HCT116 (cell line): ENCODE results near the gene TMEM52B. TPM values are rescaled to one million over a fixed set of nuclear protein-coding genes. Genes with fewer than 3 reads are reported as not detected.

Source experiments
- ATAC-seq: fragments of 200-7000 bp; cut with Tn5 transposase; 2 replicates; pipeline ENCODE4 v1.9.1; 2020; ENCODE audit warnings: mild to moderate bottlenecking, moderate library complexity
- BruUV-seq: library from RNA; stranded (reverse); fragments of 400-500 nt; replicated peaks from 2 replicates; lab custom pipeline; 2021; lab: Mats Ljungman, UMichigan
- CTCF ChIA-PET: fragments of 300-600 bp; sonication (Branson Sonifier 250); formaldehyde crosslinking; loops from one replicate; lab custom pipeline; 2021; ENCODE audit warnings: antibody characterized with exemption; lab: Charles Lee
- POLR2A ChIA-PET: fragments of 300-600, 350-600 bp; sonication (Branson Sonifier 250); formaldehyde crosslinking; loops from one replicate; lab custom pipeline; 2021; ENCODE audit warnings: antibody characterized with exemption; lab: Charles Lee
- RAD21 ChIA-PET, 2 experiments: fragments of 300-600 bp; sonication (Branson Sonifier 250); formaldehyde crosslinking; loops; one replicate each; lab custom pipeline; 2023; ENCODE audit warnings: low total read pairs in 2 of 2; ENCODE audit not compliant: uncharacterized antibody in 2 of 2, unreplicated experiment in 2 of 2, low non-redundant PET in 1 of 2; lab: Charles Lee
- DNase-seq: peaks from one replicate; pipeline ENCODE4 v3.0.0-alpha.2; 2010; ENCODE audit warnings: low read depth, low spot score
- H2AFZ ChIP-seq: fragments of 200-600 bp; shearing (Covaris generic), sonication (generic); 2 replicates; pipeline ENCODE4 v1.6.1; 2017; ENCODE audit warnings: low read depth, mixed run types, mixed read lengths, antibody characterized with exemption, low read length; ENCODE audit not compliant: poor library complexity, severe bottlenecking
- H3K27ac ChIP-seq: 2 replicates; pipeline ENCODE4 v1.5.1; 2012; ENCODE audit warnings: low read depth, low read length
- H3K27me3 ChIP-seq: fragments of 200-600 bp; sonication (generic); 2 replicates; pipeline ENCODE4 v1.6.1; 2016; ENCODE audit warnings: mixed run types, low read length, mixed read lengths; ENCODE audit not compliant: insufficient read depth
- H3K36me3 ChIP-seq, 2 experiments: fragments of 200-500 bp in 1 of 2; fragments of 200-600 bp in 1 of 2; sonication (Bioruptor generic) in 1 of 2; sonication (generic) in 1 of 2; 2 replicates each; pipeline versions ENCODE4 v1.5.1 to v1.6.1; 2014 to 2016; ENCODE audit warnings: low read length in 2 of 2, inconsistent platforms in 1 of 2, mixed read lengths in 1 of 2, mixed run types in 1 of 2; ENCODE audit not compliant: insufficient read depth in 2 of 2, control insufficient read depth in 1 of 2
- H3K4me1 ChIP-seq, 2 experiments: fragments of 200-600 bp in 1 of 2; sonication (generic) in 1 of 2; 2 replicates each; pipeline versions ENCODE4 v1.5.1 to v1.6.1; 2012 to 2017; ENCODE audit warnings: low read length in 2 of 2, inconsistent platforms in 1 of 2, mild to moderate bottlenecking in 1 of 2, mixed read lengths in 1 of 2, mixed run types in 1 of 2, moderate library complexity in 1 of 2; ENCODE audit not compliant: insufficient read depth in 2 of 2, control insufficient read depth in 1 of 2
- H3K4me2 ChIP-seq: fragments of 200-600 bp; sonication (generic); 2 replicates; pipeline ENCODE4 v1.6.1; 2017; ENCODE audit warnings: mixed run types, low read length, mixed read lengths
- H3K4me3 ChIP-seq, 2 experiments: fragments of 200-600 bp in 1 of 2; sonication (generic) in 1 of 2; replicated peaks in 1 of 2; 2 replicates each; pipeline ENCODE4 v1.5.1; 2011 to 2016; ENCODE audit warnings: low read length in 2 of 2, control low read depth in 1 of 2, low read depth in 1 of 2, mild to moderate bottlenecking in 1 of 2, mixed read lengths in 1 of 2, mixed run types in 1 of 2
- H3K79me2 ChIP-seq: fragments of 200-600 bp; sonication (generic); 2 replicates; pipeline ENCODE4 v1.6.1; 2017; ENCODE audit warnings: mild to moderate bottlenecking, mixed run types, low read length, moderate library complexity, mixed read lengths; ENCODE audit not compliant: insufficient read depth
- H3K9ac ChIP-seq: fragments of 200-600 bp; sonication (generic); 2 replicates; pipeline ENCODE4 v1.6.1; 2016; ENCODE audit warnings: low read length, mixed read lengths
- H3K9me2 ChIP-seq: fragments of 200-600 bp; sonication (generic), shearing (Covaris generic); 2 replicates; pipeline ENCODE4 v1.6.1; 2017; ENCODE audit warnings: mixed run types, mild to moderate bottlenecking, moderate library complexity; ENCODE audit not compliant: insufficient read depth
- H3K9me3 ChIP-seq, 2 experiments: fragments of 200-500 bp in 1 of 2; fragments of 200-600 bp in 1 of 2; sonication (Bioruptor generic) in 1 of 2; sonication (generic) in 1 of 2; 2 replicates each; pipeline ENCODE4 v1.6.1; 2014 to 2017; ENCODE audit warnings: low read length in 2 of 2, mixed read lengths in 2 of 2, inconsistent platforms in 1 of 2, low read depth in 1 of 2, mild to moderate bottlenecking in 1 of 2, mixed run types in 1 of 2, moderate library complexity in 1 of 2; ENCODE audit not compliant: control insufficient read depth in 1 of 2, insufficient read depth in 1 of 2
- H4K20me1 ChIP-seq: fragments of 200-600 bp; sonication (generic), shearing (Covaris generic); 2 replicates; pipeline ENCODE4 v1.6.1; 2017; ENCODE audit warnings: mixed run types, mild to moderate bottlenecking, moderate library complexity; ENCODE audit not compliant: insufficient read depth
- CBX3 ChIP-seq: IDR thresholded peaks from 2 replicates; pipeline ENCODE4 v1.6.1; 2012; ENCODE audit warnings: low read depth
- EGR1 ChIP-seq: IDR thresholded peaks from 2 replicates; pipeline ENCODE4 v1.6.1; 2012; ENCODE audit warnings: low read depth
- EZH2phosphoT487 ChIP-seq: fragments of 200-600 bp; IDR thresholded peaks from 2 replicates; pipeline ENCODE4 v1.6.1; 2018; ENCODE audit warnings: antibody characterized with exemption, borderline replicate concordance
- POLR2A ChIP-seq: IDR thresholded peaks from 2 replicates; pipeline ENCODE4 v1.7.0; 2011; ENCODE audit warnings: borderline replicate concordance; ENCODE audit not compliant: insufficient read depth, insufficient read length; ENCODE audit errors: extremely low read depth
- SIN3A ChIP-seq: IDR thresholded peaks from 2 replicates; pipeline ENCODE4 v1.6.1; 2012; ENCODE audit warnings: low read depth
- ZFX ChIP-seq: fragments of 450-650 bp; IDR thresholded peaks from 2 replicates; pipeline ENCODE4 v1.6.1; 2017
- intact Hi-C: fragments of 100-400 bp; cut with micrococcal nuclease; formaldehyde crosslinking; loops from 2 replicates; pipeline ENCODE4 v1.10.0; 2022
- total RNA-seq: library from RNA; stranded (reverse); gene quantifications from one replicate; pipeline ENCODE4 v1.2.1, GENCODE V29; 2021; ENCODE audit not compliant: unreplicated experiment
- TF ChIP-seq, protein P1 (sequence below): IDR thresholded peaks from 2 replicates; pipeline ENCODE4 v1.6.1; 2012
- TF ChIP-seq, protein P2 (sequence below): IDR thresholded peaks from 2 replicates; pipeline ENCODE4 v1.6.1; 2012
- TF ChIP-seq, protein P3 (sequence below): IDR thresholded peaks from 2 replicates; pipeline ENCODE4 v1.6.1; 2012; ENCODE audit warnings: low read depth

The TMEM52B gene
- total RNA-seq, 1 experiment from 2014 or later, result not detected

DNA sequence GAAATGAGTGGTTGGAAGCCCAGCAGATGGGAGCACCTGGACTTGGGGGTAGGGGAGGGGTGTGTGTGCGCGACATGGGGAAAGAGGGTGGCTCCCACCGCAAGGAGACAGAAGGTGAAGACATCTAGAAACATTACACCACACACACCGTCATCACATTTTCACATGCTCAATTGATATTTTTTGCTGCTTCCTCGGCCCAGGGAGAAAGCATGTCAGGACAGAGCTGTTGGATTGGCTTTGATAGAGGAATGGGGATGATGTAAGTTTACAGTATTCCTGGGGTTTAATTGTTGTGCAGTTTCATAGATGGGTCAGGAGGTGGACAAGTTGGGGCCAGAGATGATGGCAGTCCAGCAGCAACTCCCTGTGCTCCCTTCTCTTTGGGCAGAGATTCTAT lies 43.0 kb downstream of the TMEM52B start:
- Histone ChIP-seq H3K4me2 (no peak overlapping the region), H3K27me3 (no peaks in the 10 kb centered on the region), H3K36me3 (peaks cover 30 to 33% of the 10 kb centered on the region in 2 experiments), H4K20me1 (no peaks in the 10 kb centered on the region), H3K9ac (no peak overlapping the region), H3K9me3 (no peaks in the 10 kb centered on the region), H3K79me2 (no peaks in the 10 kb centered on the region), H3K27ac (no peak overlapping the region), H2AFZ (no peak overlapping the region), H3K9me2 (no peaks in the 10 kb centered on the region), H3K4me3 (no peak overlapping the region), H3K4me1 (no peaks in the 10 kb centered on the region)
- RAD21 ChIA-PET, result no interaction called here
- no TSS peak for BruUV-seq
- CTCF ChIA-PET, result no interaction called here
- intact Hi-C loops, result no loop called here
- POLR2A ChIA-PET, result no interaction called here
- TF ChIP-seq EGR1, result no peak
- TF ChIP-seq POLR2A, result no peak
- no peak for TF ChIP-seq EZH2phosphoT487
- TF ChIP-seq, protein P1, sequence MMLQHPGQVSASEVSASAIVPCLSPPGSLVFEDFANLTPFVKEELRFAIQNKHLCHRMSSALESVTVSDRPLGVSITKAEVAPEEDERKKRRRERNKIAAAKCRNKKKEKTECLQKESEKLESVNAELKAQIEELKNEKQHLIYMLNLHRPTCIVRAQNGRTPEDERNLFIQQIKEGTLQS, result no peak
- TF ChIP-seq, protein P2, sequence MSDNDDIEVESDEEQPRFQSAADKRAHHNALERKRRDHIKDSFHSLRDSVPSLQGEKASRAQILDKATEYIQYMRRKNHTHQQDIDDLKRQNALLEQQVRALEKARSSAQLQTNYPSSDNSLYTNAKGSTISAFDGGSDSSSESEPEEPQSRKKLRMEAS, result no peak
- TF ChIP-seq CBX3, result no peak
- no peak for TF ChIP-seq ZFX
- TF ChIP-seq, protein P3, sequence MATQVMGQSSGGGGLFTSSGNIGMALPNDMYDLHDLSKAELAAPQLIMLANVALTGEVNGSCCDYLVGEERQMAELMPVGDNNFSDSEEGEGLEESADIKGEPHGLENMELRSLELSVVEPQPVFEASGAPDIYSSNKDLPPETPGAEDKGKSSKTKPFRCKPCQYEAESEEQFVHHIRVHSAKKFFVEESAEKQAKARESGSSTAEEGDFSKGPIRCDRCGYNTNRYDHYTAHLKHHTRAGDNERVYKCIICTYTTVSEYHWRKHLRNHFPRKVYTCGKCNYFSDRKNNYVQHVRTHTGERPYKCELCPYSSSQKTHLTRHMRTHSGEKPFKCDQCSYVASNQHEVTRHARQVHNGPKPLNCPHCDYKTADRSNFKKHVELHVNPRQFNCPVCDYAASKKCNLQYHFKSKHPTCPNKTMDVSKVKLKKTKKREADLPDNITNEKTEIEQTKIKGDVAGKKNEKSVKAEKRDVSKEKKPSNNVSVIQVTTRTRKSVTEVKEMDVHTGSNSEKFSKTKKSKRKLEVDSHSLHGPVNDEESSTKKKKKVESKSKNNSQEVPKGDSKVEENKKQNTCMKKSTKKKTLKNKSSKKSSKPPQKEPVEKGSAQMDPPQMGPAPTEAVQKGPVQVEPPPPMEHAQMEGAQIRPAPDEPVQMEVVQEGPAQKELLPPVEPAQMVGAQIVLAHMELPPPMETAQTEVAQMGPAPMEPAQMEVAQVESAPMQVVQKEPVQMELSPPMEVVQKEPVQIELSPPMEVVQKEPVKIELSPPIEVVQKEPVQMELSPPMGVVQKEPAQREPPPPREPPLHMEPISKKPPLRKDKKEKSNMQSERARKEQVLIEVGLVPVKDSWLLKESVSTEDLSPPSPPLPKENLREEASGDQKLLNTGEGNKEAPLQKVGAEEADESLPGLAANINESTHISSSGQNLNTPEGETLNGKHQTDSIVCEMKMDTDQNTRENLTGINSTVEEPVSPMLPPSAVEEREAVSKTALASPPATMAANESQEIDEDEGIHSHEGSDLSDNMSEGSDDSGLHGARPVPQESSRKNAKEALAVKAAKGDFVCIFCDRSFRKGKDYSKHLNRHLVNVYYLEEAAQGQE, result no peak
- TF ChIP-seq SIN3A, result no peak
- no peak for ATAC-seq
- DNase-seq, result no peak
